ENCODE measurements around the gene CYP46A1.

CYP46A1 gene

GRCh38 chr14:99716850-99717681, 33.0 kb downstream of the CYP46A1 start:
- DNase-seq: no peak

- no peak for DNase-seq
Observed at GRCh38 chr14:99717682-99718013, 33.5 kb downstream of the CYP46A1 start.

GRCh38 chr14:99718031-99718810, 34.1 kb downstream of the CYP46A1 start:
- no peak for DNase-seq

- no peak for DNase-seq
Observed at GRCh38 chr14:99718811-99719192, 34.7 kb downstream of the CYP46A1 start.

GRCh38 chr14:99720941-99721791, 37.1 kb downstream of the CYP46A1 start:
- no peak for DNase-seq

GRCh38 chr14:99721792-99722516, 37.9 kb downstream of the CYP46A1 start:
- DNase-seq: no peak

- no peak for DNase-seq
Observed at GRCh38 chr14:99722741-99723140, 38.6 kb downstream of the CYP46A1 start.

- no peak for DNase-seq
Observed at GRCh38 chr14:99724196-99724891, 40.2 kb downstream of the CYP46A1 start.

- no peak for DNase-seq
Observed at GRCh38 chr14:99724939-99725773, 41.1 kb downstream of the CYP46A1 start.

GRCh38 chr14:99725774-99726537, 41.9 kb downstream of the CYP46A1 start:
- DNase-seq: no peak

- DNase-seq: no peak
Observed at GRCh38 chr14:99726538-99727095, 42.5 kb downstream of the CYP46A1 start.

- no peak for DNase-seq
Observed at GRCh38 chr14:99727096-99727870, 43.2 kb downstream of the CYP46A1 start.

GRCh38 chr14:99728231-99728920, 44.3 kb downstream of the CYP46A1 start:
- DNase-seq: no peak

GRCh38 chr14:99728981-99729451, 44.9 kb downstream of the CYP46A1 start:
- DNase-seq: no peak

- no peak for DNase-seq
Observed at GRCh38 chr14:99729991-99730875, 46.1 kb downstream of the CYP46A1 start.

- no peak for DNase-seq
Observed at GRCh38 chr14:99730876-99731546, 46.9 kb downstream of the CYP46A1 start.

Data from GDM1 (cell line).